PC-9 (cell line): ENCODE data around the gene BCAR1.

Experiments used
- CTCF ChIP-seq: fragments of 200-600 bp; sonication (generic); conservative IDR thresholded peaks from 2 replicates; pipeline ENCODE4 v1.6.1; 2017; ENCODE audit warnings: mixed run types, antibody characterized with exemption, mild to moderate bottlenecking, moderate library complexity
- EZH2 ChIP-seq: fragments of 200-600 bp; sonication (generic); IDR thresholded peaks from 2 replicates; pipeline ENCODE4 v1.8.0; 2017; ENCODE audit warnings: antibody characterized with exemption, low read depth

DNA sequence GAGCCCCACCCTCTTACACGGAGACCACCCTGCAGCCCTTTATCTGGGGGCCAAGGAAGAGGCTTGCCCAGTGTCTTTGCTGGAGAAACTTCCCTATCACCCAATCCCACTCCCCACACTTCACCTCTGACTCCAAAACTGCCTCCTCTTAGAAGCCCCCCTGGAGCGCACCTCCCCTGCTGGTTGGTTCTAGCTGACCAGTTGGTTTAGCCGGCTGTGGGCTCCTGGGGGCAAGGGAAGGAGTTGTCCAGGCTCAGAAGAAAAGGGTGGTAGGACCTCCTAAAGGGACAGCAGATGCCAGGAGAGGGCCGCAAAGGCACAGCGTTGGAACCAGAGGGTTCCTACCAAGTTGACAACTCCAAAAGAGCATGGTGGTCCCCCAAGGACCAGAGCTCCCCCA lies 2.0 kb downstream of the BCAR1 start:
- TF ChIP-seq EZH2 (no peak), CTCF (no peak)
